GM12892 (cell line): ENCODE results near the gene PIK3C2G.

Experiments
- POLR2A ChIP-seq: IDR thresholded peaks from 2 replicates; pipeline ENCODE4 v1.6.1; 2011; ENCODE audit warnings: low read depth, low read length, control low read depth
- POLR2AphosphoS5 ChIP-seq: IDR thresholded peaks from 2 replicates; pipeline ENCODE4 v1.6.1; 2011; ENCODE audit warnings: low read depth, low read length, control low read depth
- TAF1 ChIP-seq: IDR thresholded peaks from 2 replicates; pipeline ENCODE4 v1.6.1; 2011; ENCODE audit warnings: low read depth, mild to moderate bottlenecking, control low read depth, low read length, borderline replicate concordance

- TF ChIP-seq POLR2AphosphoS5 (no peak), POLR2A (no peak), TAF1 (no peak)
These were observed 415.8 kb downstream of the PIK3C2G start for GRCh38 chr12:18676996-18677588.
